GM19023 (cell line): ENCODE results near the gene NELFB.
"Not testable (repeated sequence)": the region's sequence is repeated elsewhere in the genome, so short reads cannot be mapped to it uniquely, and the experiment has no call there.

Experiments used
- ATAC-seq: cut with Tn5 transposase; IDR thresholded peaks from one replicate; pipeline ENCODE4 v1.9.1; 2021; ENCODE audit warnings: mild to moderate bottlenecking, moderate library complexity; ENCODE audit not compliant: unreplicated experiment

Gene NELFB

DNA sequence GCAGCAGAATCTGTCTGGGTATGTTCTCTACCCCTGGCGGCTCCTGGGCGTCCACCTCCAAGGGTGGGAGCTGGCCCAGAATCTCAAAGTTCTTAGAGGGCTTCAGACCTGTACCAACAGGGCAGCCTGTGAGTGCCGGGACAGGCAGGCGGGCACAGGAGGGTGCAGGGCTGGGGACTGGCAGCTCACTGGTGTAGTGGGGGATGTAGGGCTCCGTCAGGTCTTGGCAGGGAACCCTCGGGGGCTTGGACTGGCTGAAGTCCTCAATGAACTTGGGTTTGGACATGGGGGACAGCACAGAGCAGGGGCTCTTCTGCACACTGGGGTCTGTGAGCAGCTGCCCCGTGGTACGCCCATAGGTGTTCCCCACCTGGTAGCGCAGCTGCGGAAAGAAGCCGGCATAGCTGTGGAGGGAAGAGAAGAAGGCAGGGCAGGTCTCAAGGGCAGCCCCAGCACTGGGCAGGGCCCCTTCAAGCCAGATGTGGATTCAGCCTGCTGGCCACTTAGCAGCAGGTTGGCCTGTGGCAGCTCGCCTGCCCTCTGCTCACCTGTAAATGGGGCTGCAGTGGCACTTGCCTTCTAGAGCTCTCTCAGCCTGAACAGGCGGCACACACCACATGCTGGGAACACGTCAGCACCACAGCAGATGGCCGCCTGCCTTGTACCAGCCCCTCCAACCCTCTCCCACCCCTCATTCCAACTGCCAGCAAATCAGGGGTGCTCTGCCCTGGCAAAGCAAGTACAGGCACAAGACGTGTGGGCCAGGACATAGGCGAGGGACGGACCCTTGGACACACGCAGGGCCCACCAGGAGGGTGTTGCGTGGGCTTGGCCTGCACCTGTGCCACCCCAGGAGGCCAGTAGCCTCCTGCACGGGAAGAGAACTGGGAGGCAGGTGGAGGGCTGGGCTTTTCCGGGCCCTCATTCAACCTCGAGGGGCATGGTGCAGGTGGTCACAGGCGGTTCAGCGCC lies 9.4 kb upstream of the NELFB start:
- no peak for ATAC-seq

GRCh38 chr9:137247135-137247915 lies 7.8 kb upstream of the NELFB start:
- no peak for ATAC-seq

DNA sequence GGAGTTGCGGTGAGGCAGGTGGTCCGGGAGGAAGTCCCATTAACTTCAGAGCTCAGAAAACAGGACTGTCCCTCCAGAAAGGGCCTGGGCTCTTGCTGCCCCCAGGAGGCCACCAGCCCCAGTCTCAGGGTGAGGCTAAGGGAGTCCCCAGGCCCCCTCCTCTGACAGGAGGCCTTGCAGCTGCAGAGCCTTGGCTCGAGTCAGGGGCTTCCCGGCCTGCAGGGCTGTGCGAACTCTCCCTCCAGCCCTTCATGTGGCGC lies 7.3 kb upstream of the NELFB start:
- ATAC-seq = no peak

GRCh38 chr9:137250329-137251193 lies 4.6 kb upstream of the NELFB start:
- no peak for ATAC-seq

DNA sequence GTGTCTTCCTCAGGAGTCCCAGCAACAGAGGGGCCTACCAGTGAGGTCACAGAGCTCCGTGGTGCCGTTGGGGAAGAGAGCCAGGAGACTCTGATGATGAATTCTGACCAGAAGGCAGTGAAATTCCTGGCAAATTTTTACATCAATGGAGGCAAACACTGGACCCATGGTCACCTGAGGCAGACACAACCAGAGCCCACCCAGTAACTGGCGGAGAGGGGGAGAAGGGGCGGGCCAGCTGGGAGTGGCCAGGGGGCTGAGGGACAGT lies 4.0 kb upstream of the NELFB start, which contains the start of gene STPG3:
TSS of gene STPG3 (plus strand) at position 93 of the 268 bp plus-strand sequence. CDS start at position 94, 1 bp downstream.
- ATAC-seq = no peak

GRCh38 chr9:137251490-137252268 lies 3.4 kb upstream of the NELFB start:
- ATAC-seq = no peak

DNA sequence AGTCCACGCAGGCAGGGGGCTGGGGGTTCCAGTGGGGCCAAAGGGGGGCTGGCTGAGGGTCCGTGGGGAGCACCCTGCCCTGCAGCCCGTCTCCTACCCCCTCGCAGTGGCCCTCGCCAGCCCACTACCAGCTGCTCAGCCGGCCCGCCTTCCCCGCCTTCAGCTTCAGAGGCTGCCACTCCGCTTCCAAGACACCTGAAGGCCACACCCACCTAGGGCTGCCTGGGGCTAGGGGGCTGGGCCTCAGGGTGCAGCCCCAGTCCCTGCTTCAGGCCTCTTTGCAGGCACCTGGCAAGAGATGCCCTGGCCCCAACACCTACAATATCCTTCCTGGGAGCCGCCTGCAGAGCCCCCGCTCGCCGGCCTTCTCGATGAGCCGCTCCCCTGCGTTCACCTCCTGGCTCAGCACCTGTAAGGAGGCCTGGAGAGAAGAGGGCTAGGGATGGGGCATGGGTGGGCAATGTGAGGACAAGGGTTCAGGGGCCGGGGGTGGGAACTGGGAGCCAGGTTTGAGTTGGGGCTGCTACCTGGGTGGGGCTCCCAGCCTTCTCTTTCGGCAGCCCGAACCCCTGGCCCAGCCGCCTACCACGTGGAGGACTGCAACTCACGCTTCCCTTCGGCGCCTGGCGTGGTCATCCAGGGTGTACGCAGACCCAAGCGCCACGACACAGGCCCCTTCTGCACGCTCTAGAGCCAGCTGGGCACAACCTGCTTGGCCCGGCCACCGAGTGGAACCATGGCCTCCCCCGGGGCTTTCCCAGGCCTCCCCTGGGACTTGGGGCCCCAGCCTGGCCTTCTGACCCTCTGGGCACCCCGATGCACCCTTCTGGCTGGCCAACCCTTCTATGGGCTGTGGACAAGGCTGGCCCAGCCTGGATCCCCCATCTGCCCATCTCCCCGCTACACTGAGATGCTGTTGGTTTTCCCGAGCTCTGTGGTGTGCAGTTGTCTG lies 2.3 kb upstream of the NELFB start:
- ATAC-seq = no peak

DNA sequence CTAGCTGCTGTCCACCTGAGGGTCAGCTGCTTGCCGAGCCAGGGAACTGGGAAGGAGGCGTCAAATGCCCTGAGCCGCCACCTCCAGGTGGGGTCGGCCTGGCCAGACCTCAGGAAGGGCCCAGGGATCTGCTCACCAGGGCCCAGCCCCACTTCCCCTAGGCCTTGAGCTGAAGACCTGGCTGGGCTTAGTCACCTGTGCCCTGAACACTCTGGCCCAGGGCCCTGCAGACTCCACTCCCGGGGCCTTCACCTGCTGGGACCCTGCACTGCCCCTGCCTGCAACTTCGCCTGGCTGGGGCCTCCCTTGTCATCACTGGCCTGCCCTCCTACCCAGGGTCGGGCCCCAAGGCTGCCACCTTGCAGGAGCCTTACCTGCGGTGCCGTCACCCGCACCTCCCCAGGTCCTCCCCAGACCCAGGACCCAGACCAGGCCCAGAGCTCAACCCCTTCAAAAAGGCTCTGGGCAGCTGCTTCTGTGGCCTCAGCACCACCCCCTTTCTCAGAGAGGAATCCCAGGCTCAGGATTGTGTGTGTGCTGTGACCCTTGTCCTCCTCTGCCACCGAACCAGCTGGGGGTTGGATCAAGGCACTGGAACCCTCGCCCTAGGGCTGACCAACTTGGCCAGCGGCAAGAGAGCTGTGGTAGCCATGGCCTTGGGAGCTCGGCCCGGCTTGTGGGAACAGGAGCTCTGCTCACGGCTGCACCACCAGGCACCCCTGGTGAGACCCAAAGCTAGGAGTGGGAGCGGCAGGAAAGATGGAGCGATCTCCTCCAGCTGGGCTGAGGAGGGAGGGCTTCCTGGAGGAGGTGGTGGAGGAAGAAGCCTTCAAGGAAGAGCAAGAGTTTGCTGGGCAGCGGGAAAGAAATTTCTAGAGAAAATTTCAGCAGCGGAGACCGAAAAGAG lies 1.2 kb upstream of the NELFB start:
- ATAC-seq = no peak

DNA sequence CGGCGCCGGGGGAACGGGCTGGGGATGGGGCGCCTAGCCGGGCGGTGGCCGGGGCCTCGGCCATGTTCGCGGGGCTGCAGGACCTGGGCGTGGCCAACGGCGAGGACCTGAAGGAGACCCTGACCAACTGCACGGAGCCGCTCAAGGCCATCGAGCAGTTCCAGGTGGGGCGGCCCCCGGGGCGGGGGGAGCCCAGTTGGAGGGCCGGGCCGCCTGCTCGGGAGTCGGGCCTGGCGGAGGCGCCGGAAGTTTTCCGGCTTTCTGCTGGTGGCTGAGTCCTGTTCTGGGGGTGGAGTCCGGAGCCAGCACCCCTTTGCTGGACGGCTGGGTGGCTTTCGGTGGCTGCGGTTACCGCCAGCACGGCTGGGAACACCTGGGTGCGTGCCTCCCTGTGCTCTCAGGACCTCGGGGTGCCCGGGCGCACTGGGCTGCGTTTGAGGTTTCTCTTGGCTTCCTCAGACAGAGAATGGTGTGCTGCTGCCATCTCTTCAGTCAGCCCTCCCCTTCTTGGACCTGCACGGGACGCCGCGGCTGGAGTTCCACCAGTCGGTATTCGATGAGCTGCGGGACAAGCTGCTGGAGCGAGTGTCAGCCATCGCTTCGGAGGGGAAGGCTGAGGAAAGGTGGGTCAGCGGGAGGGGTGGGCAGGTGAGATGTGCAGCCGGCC lies 454 bp downstream of the NELFB start:
- peak; percentile 25 for ATAC-seq

GRCh38 chr9:137256362-137256761 lies 1.2 kb downstream of the NELFB start:
- no peak for ATAC-seq

DNA sequence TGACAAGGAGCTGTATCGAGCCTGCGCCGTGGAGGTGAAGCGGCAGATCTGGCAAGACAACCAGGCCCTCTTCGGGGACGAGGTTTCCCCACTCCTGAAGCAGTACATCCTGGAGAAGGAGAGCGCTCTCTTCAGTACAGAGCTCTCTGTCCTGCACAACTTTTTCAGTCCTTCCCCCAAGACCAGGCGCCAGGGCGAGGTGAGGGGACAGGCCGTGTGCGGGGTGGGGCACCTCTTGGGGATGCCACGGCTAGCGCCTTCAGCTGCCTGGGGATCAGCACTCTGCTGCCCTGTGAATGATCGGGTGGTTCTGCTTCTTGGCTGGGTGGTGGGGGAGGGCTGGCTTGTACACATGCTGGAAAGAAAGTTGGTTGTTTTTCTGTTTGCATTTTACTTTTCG lies 1.7 kb downstream of the NELFB start:
- no peak for ATAC-seq

DNA sequence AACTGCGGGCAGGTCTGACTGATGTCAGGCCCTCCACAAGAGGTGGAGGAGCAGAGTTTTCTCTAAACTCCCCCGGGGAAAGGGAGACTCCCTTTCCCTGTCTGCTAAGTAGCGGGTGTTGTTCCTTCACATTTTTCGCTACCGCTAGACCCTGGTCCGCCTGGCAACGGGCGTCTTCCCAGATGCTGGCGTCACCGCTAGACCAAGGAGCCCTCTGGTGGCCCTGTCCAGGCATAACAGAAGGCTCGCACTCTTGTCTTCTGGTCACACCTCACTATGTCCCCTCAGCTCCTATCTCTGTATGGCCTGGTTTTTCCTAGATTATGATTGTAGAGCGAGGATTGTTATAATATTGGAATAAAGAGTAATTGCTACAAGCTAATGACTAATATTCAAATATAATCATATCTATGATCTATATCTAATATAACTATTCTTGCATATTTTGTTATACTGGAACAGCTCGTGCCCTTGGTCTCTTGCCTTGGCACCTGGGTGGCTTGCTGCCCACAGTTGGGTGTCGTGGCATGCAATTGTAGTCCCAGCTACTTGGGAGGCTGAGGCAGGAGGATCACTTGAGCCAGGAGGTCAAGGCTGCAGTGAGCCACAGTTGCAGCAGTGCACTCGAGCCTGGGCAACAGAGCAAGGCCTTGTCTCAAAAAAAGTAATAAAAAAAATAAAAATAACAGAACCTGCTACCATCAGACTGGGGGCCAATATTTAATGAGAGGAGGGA lies 7.2 kb downstream of the NELFB start:
- not testable (repeated sequence) for ATAC-seq

- no peak for ATAC-seq
Observed at GRCh38 chr9:137262909-137263285, 7.8 kb downstream of the NELFB start.

- ATAC-seq = no peak
Observed at GRCh38 chr9:137263506-137263905, 8.4 kb downstream of the NELFB start.

DNA sequence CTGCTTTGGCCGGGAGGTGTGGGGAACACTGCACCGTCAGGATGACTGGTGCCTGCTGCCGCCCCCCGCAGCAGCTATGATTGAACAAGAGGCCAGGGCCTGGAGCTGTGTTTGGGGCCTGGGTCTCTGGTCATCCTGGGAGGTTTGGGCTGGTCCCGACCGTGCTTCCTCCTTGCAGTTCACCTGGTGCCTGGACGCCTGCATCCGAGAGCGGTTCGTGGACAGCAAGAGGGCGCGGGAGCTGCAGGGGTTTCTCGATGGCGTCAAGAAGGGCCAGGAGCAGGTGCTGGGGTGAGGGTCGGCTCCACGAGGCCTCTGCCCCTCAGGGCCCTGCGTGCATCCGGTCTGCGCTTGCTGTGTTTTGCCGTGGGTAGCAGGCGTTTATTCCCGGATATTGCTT lies 8.9 kb downstream of the NELFB start:
- ATAC-seq = no peak

DNA sequence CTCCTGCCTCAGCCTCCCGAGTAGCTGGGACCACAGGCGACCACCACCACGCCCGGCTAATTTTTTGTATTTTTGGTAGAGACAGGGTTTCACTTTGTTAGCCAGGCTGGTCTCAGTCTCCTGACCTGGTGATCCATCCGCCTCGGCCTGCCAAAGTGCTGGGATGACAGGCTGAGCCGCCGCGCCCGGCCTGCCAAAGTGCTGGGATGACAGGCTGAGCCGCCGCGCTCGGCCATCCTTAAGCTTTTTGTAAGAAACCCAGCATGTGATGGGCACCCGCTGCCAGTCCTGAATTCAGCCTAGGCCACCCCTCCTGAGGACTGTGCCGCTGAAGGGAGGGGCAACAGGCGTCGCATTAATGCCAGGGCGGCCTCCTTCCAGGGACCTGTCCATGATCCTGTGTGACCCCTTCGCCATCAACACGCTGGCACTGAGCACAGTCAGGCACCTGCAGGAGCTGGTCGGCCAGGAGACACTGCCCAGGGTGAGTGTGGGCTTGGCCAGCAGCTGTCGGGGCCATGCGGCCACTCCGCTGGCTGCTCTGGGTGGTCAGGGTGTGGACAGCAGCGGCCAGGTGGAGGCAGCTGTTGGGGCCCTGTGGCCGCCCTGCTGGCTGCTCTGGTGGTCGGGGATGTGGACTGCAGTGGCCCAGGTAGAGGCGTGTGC lies 10.5 kb downstream of the NELFB start:
- ATAC-seq = no peak

- ATAC-seq = no peak
Observed at GRCh38 chr9:137266162-137266527, 11.0 kb downstream of the NELFB start.
